ENCODE results near the gene LIN52.
"Not testable (repeated sequence)": the region's sequence is repeated elsewhere in the genome, so short reads cannot be mapped to it uniquely, and the experiment has no call there.

The LIN52 gene

GRCh38 chr14:74080820-74081460 lies 3.8 kb upstream of the LIN52 start:
- ATAC-seq (replicated peaks; ENCODE audit: extremely low read depth, poor library complexity, severe bottlenecking) (no peak), DNase-seq (ENCODE audit: low spot score in 2 of 2) (no peak)

GRCh38 chr14:74081491-74081890 lies 3.3 kb upstream of the LIN52 start:
- H3K4me3 Mint-ChIP-seq: no peak overlapping the region

More at GRCh38 chr14:74080820-74081460, 3.8 kb upstream of the LIN52 start:
- Mint-ChIP-seq H3K27ac (ENCODE audit: low read depth) (no peak overlapping the region), H3K27me3 (no peaks in the 10 kb centered on the region), H3K36me3 (ENCODE audit: insufficient read depth) (peaks cover 14% of the 10 kb centered on the region), H3K4me1 (peaks cover 13% of the 10 kb centered on the region), H3K4me3 (no peak overlapping the region), H3K9me3 (no peaks in the 10 kb centered on the region)

GRCh38 chr14:74083161-74083560 lies 1.6 kb upstream of the LIN52 start:
- peaks cover 14% of the 10 kb centered on the region for H3K36me3 Mint-ChIP-seq (ENCODE audit: insufficient read depth)
- peaks cover 18% of the 10 kb centered on the region for H3K4me1 Mint-ChIP-seq
- H3K27ac Mint-ChIP-seq (ENCODE audit: low read depth): no peak overlapping the region
- DNase-seq (ENCODE audit: low spot score in 2 of 2): no peak
- ATAC-seq (replicated peaks; ENCODE audit: extremely low read depth, poor library complexity, severe bottlenecking): no peak
- peak overlapping the region; percentile 91 for H3K4me3 Mint-ChIP-seq
- no peaks in the 10 kb centered on the region for H3K27me3 Mint-ChIP-seq
- H3K9me3 Mint-ChIP-seq: no peaks in the 10 kb centered on the region

More at GRCh38 chr14:74081491-74081890, 3.3 kb upstream of the LIN52 start:
- ATAC-seq (replicated peaks; ENCODE audit: extremely low read depth, poor library complexity, severe bottlenecking) (no peak), DNase-seq (ENCODE audit: low spot score in 2 of 2) (no peak)
- H3K9me3 Mint-ChIP-seq: no peaks in the 10 kb centered on the region
- peaks cover 14% of the 10 kb centered on the region for H3K36me3 Mint-ChIP-seq (ENCODE audit: insufficient read depth)
- no peaks in the 10 kb centered on the region for H3K27me3 Mint-ChIP-seq
- no peak overlapping the region for H3K27ac Mint-ChIP-seq (ENCODE audit: low read depth)
- peaks cover 18% of the 10 kb centered on the region for H3K4me1 Mint-ChIP-seq

GRCh38 chr14:74083784-74084276 lies 926 bp upstream of the LIN52 start:
- ATAC-seq (replicated peaks; ENCODE audit: extremely low read depth, poor library complexity, severe bottlenecking): no peak
- Mint-ChIP-seq H3K4me1 (peaks cover 23% of the 10 kb centered on the region), H3K36me3 (ENCODE audit: insufficient read depth) (peaks cover 14% of the 10 kb centered on the region), H3K4me3 (peak overlapping the region; percentile 91), H3K9me3 (peaks cover under 1% of the 10 kb centered on the region), H3K27ac (ENCODE audit: low read depth) (peak overlapping the region; percentile 94), H3K27me3 (no peaks in the 10 kb centered on the region)
- DNase-seq (ENCODE audit: low spot score in 2 of 2): peak in 1 of 2 donors; percentile 10

- H3K4me1 Mint-ChIP-seq: peaks cover 29% of the 10 kb centered on the region
Observed at GRCh38 chr14:74085047-74085637, 386 bp downstream of the LIN52 start.

GRCh38 chr14:74085828-74086227 lies 1.1 kb downstream of the LIN52 start:
- Mint-ChIP-seq H3K9me3 (peaks cover 5% of the 10 kb centered on the region), H3K36me3 (ENCODE audit: insufficient read depth) (peaks cover 14% of the 10 kb centered on the region), H3K27me3 (no peaks in the 10 kb centered on the region), H3K4me1 (peaks cover 29% of the 10 kb centered on the region), H3K4me3 (peak overlapping the region; percentile 91), H3K27ac (ENCODE audit: low read depth) (no peak overlapping the region)
- no peak for ATAC-seq (replicated peaks; ENCODE audit: extremely low read depth, poor library complexity, severe bottlenecking)
- no peak for DNase-seq (ENCODE audit: low spot score in 2 of 2)

More at GRCh38 chr14:74085047-74085637, 386 bp downstream of the LIN52 start:
- peak overlapping the region; percentile 91 for H3K4me3 Mint-ChIP-seq
- no peaks in the 10 kb centered on the region for H3K27me3 Mint-ChIP-seq
- peaks cover 14% of the 10 kb centered on the region for H3K36me3 Mint-ChIP-seq (ENCODE audit: insufficient read depth)
- ATAC-seq (replicated peaks; ENCODE audit: extremely low read depth, poor library complexity, severe bottlenecking) (peak; percentile 4), DNase-seq (ENCODE audit: low spot score in 2 of 2) (no peak)
- peak overlapping the region; percentile 94 for H3K27ac Mint-ChIP-seq (ENCODE audit: low read depth)
- H3K9me3 Mint-ChIP-seq: peaks cover 5% of the 10 kb centered on the region

- peak overlapping the region; percentile 36 for H3K27ac Mint-ChIP-seq (ENCODE audit: low read depth)
- no peak overlapping the region for H3K4me3 Mint-ChIP-seq
- no peaks in the 10 kb centered on the region for H3K27me3 Mint-ChIP-seq
- peaks cover 5% of the 10 kb centered on the region for H3K9me3 Mint-ChIP-seq
- H3K36me3 Mint-ChIP-seq (ENCODE audit: insufficient read depth): peaks cover 26% of the 10 kb centered on the region
- no peak for DNase-seq (ENCODE audit: low spot score in 2 of 2)
- no peak for ATAC-seq (replicated peaks; ENCODE audit: extremely low read depth, poor library complexity, severe bottlenecking)
- H3K4me1 Mint-ChIP-seq: peaks cover 19% of the 10 kb centered on the region
Observed at GRCh38 chr14:74089251-74090020, 4.7 kb downstream of the LIN52 start.

- H3K4me1 Mint-ChIP-seq: no peaks in the 10 kb centered on the region
- ATAC-seq (replicated peaks; ENCODE audit: extremely low read depth, poor library complexity, severe bottlenecking) (no peak), DNase-seq (ENCODE audit: low spot score in 2 of 2) (no peak)
- no peaks in the 10 kb centered on the region for H3K9me3 Mint-ChIP-seq
- no peaks in the 10 kb centered on the region for H3K27me3 Mint-ChIP-seq
- H3K4me3 Mint-ChIP-seq: no peak overlapping the region
- H3K27ac Mint-ChIP-seq (ENCODE audit: low read depth): no peak overlapping the region
- peaks cover 23% of the 10 kb centered on the region for H3K36me3 Mint-ChIP-seq (ENCODE audit: insufficient read depth)
Observed at GRCh38 chr14:74105381-74105780, 20.6 kb downstream of the LIN52 start.

- Mint-ChIP-seq H3K36me3 (ENCODE audit: insufficient read depth) (peaks cover 12% of the 10 kb centered on the region), H3K9me3 (no peaks in the 10 kb centered on the region), H3K4me3 (no peak overlapping the region), H3K4me1 (no peaks in the 10 kb centered on the region), H3K27me3 (no peaks in the 10 kb centered on the region), H3K27ac (ENCODE audit: low read depth) (no peak overlapping the region)
- ATAC-seq (replicated peaks; ENCODE audit: extremely low read depth, poor library complexity, severe bottlenecking) (no peak), DNase-seq (ENCODE audit: low spot score in 2 of 2) (no peak)
Observed at GRCh38 chr14:74109369-74109768, 24.6 kb downstream of the LIN52 start.

- H3K27me3 Mint-ChIP-seq; H3K4me1 Mint-ChIP-seq; H3K27ac Mint-ChIP-seq (ENCODE audit: low read depth); DNase-seq (ENCODE audit: low spot score in 2 of 2); H3K4me3 Mint-ChIP-seq; ATAC-seq (replicated peaks; ENCODE audit: extremely low read depth, poor library complexity, severe bottlenecking); H3K9me3 Mint-ChIP-seq: not testable (repeated sequence)
- H3K36me3 Mint-ChIP-seq (ENCODE audit: insufficient read depth): peaks cover 11% of the 10 kb centered on the region
Observed at GRCh38 chr14:74111395-74112216, 26.9 kb downstream of the LIN52 start.

GRCh38 chr14:74125487-74125886 lies 40.7 kb downstream of the LIN52 start:
- DNase-seq (ENCODE audit: low spot score in 2 of 2); H3K27ac Mint-ChIP-seq (ENCODE audit: low read depth); H3K36me3 Mint-ChIP-seq (ENCODE audit: insufficient read depth); H3K27me3 Mint-ChIP-seq; H3K4me1 Mint-ChIP-seq; ATAC-seq (replicated peaks; ENCODE audit: extremely low read depth, poor library complexity, severe bottlenecking); H3K4me3 Mint-ChIP-seq; H3K9me3 Mint-ChIP-seq: not testable (repeated sequence)

All from central memory CD8-positive, alpha-beta T cell (primary cell).